Stomach smooth muscle (tissue), 2 donors: Measurements from ENCODE around the gene PPARG.

ENCODE experiments used
- H3K27ac ChIP-seq: one replicate; pipeline ENCODE4 v1.7.0; 2013; ENCODE audit warnings: mild to moderate bottlenecking, low read length, inconsistent platforms
- H3K27me3 ChIP-seq, 2 donors: one replicate each; pipeline ENCODE4 v1.7.0; 2013; ENCODE audit warnings: low read length in 2 of 2; ENCODE audit not compliant: insufficient read depth in 2 of 2, control insufficient read depth in 1 of 2
- H3K36me3 ChIP-seq, 2 donors: one replicate each; pipeline ENCODE4 v1.7.0; 2013; ENCODE audit warnings: low read length in 2 of 2; ENCODE audit not compliant: control insufficient read depth in 2 of 2, insufficient read depth in 2 of 2
- H3K4me1 ChIP-seq: one replicate; pipeline ENCODE4 v1.7.0; 2013; ENCODE audit warnings: low read length; ENCODE audit not compliant: control insufficient read depth, insufficient read depth
- H3K4me3 ChIP-seq, 2 donors: one replicate each; pipeline ENCODE4 v1.7.0; 2013; ENCODE audit warnings: low read length in 2 of 2
- H3K9ac ChIP-seq, 2 donors: one replicate each; pipeline ENCODE4 v1.7.0; 2013; ENCODE audit warnings: low read length in 2 of 2, mild to moderate bottlenecking in 1 of 2
- H3K9me3 ChIP-seq, 2 donors: one replicate each; pipeline ENCODE4 v1.7.0; 2013; ENCODE audit warnings: low read length in 2 of 2; ENCODE audit not compliant: control insufficient read depth in 2 of 2
- donor health status: healthy.
- donor health status: Pancreatic carcinoma.

Gene PPARG

GRCh38 chr3:12309716-12310115, 20.8 kb downstream of the PPARG start:
- H3K36me3 ChIP-seq = no peaks in the 10 kb centered on the region
- H3K27ac ChIP-seq = no peak overlapping the region
- no peak overlapping the region for H3K9ac ChIP-seq
- H3K27me3 ChIP-seq = no peaks in the 10 kb centered on the region
- H3K9me3 ChIP-seq = no peaks in the 10 kb centered on the region
- no peaks in the 10 kb centered on the region for H3K4me1 ChIP-seq
- H3K4me3 ChIP-seq = no peak overlapping the region

GRCh38 chr3:12312010-12312409, 23.1 kb downstream of the PPARG start:
- no peaks in the 10 kb centered on the region for H3K4me1 ChIP-seq
- H3K27ac ChIP-seq = no peak overlapping the region
- H3K27me3 ChIP-seq = no peaks in the 10 kb centered on the region
- no peaks in the 10 kb centered on the region for H3K9me3 ChIP-seq
- no peak overlapping the region for H3K4me3 ChIP-seq
- H3K36me3 ChIP-seq = no peaks in the 10 kb centered on the region
- H3K9ac ChIP-seq = no peak overlapping the region

GRCh38 chr3:12313519-12313918, 24.6 kb downstream of the PPARG start:
- no peaks in the 10 kb centered on the region for H3K27me3 ChIP-seq
- no peaks in the 10 kb centered on the region for H3K4me1 ChIP-seq
- no peak overlapping the region for H3K27ac ChIP-seq
- no peaks in the 10 kb centered on the region for H3K36me3 ChIP-seq
- H3K4me3 ChIP-seq = no peak overlapping the region
- no peak overlapping the region for H3K9ac ChIP-seq
- H3K9me3 ChIP-seq = no peaks in the 10 kb centered on the region

- Histone ChIP-seq H3K4me1 (no peaks in the 10 kb centered on the region), H3K9me3 (no peaks in the 10 kb centered on the region), H3K27ac (no peak overlapping the region), H3K4me3 (no peak overlapping the region), H3K36me3 (no peaks in the 10 kb centered on the region), H3K27me3 (no peaks in the 10 kb centered on the region), H3K9ac (no peak overlapping the region)
Measured at GRCh38 chr3:12316253-12316652, 27.4 kb downstream of the PPARG start.

GRCh38 chr3:12316729-12317351, 28.0 kb downstream of the PPARG start:
- H3K27ac ChIP-seq = no peak overlapping the region
- H3K9me3 ChIP-seq = no peaks in the 10 kb centered on the region
- no peaks in the 10 kb centered on the region for H3K27me3 ChIP-seq
- H3K4me3 ChIP-seq = no peak overlapping the region
- H3K4me1 ChIP-seq = no peaks in the 10 kb centered on the region
- no peaks in the 10 kb centered on the region for H3K36me3 ChIP-seq
- H3K9ac ChIP-seq = no peak overlapping the region

GRCh38 chr3:12317914-12318313, 29.0 kb downstream of the PPARG start:
- Histone ChIP-seq H3K4me1 (no peaks in the 10 kb centered on the region), H3K4me3 (no peak overlapping the region), H3K36me3 (no peaks in the 10 kb centered on the region), H3K9ac (no peak overlapping the region), H3K27ac (no peak overlapping the region), H3K27me3 (no peaks in the 10 kb centered on the region), H3K9me3 (no peaks in the 10 kb centered on the region)

- H3K36me3 ChIP-seq = no peaks in the 10 kb centered on the region
- no peak overlapping the region for H3K27ac ChIP-seq
- no peak overlapping the region for H3K9ac ChIP-seq
- no peak overlapping the region for H3K4me3 ChIP-seq
- H3K27me3 ChIP-seq = no peaks in the 10 kb centered on the region
- no peaks in the 10 kb centered on the region for H3K4me1 ChIP-seq
- no peaks in the 10 kb centered on the region for H3K9me3 ChIP-seq
Measured at GRCh38 chr3:12318758-12319621, 30.1 kb downstream of the PPARG start.

- H3K27me3 ChIP-seq = no peaks in the 10 kb centered on the region
- no peaks in the 10 kb centered on the region for H3K9me3 ChIP-seq
- H3K4me1 ChIP-seq = no peaks in the 10 kb centered on the region
- no peak overlapping the region for H3K27ac ChIP-seq
- no peak overlapping the region for H3K4me3 ChIP-seq
- no peak overlapping the region for H3K9ac ChIP-seq
- H3K36me3 ChIP-seq = no peaks in the 10 kb centered on the region
Measured at GRCh38 chr3:12321015-12321414, 32.1 kb downstream of the PPARG start.

GRCh38 chr3:12323237-12323636, 34.4 kb downstream of the PPARG start:
- no peaks in the 10 kb centered on the region for H3K36me3 ChIP-seq
- no peak overlapping the region for H3K9ac ChIP-seq
- no peaks in the 10 kb centered on the region for H3K27me3 ChIP-seq
- no peaks in the 10 kb centered on the region for H3K9me3 ChIP-seq
- no peak overlapping the region for H3K4me3 ChIP-seq
- H3K4me1 ChIP-seq = no peaks in the 10 kb centered on the region
- H3K27ac ChIP-seq = no peak overlapping the region

GRCh38 chr3:12325586-12326515, 37.0 kb downstream of the PPARG start:
- Histone ChIP-seq H3K36me3 (no peaks in the 10 kb centered on the region), H3K27me3 (no peaks in the 10 kb centered on the region), H3K4me3 (no peak overlapping the region), H3K9ac (no peak overlapping the region), H3K9me3 (no peaks in the 10 kb centered on the region), H3K27ac (no peak overlapping the region), H3K4me1 (no peaks in the 10 kb centered on the region)
